Kidney capillary endothelial cell (primary cell): ENCODE data around the gene PUDP.
"Not testable (repeated sequence)": the region's sequence is repeated elsewhere in the genome, so short reads cannot be mapped to it uniquely, and the experiment has no call there.

Experiments used
- DNase-seq: peaks from one replicate; pipeline ENCODE4 v3.0.0-alpha.2; 2018; ENCODE audit warnings: low spot score

PUDP gene

DNA sequence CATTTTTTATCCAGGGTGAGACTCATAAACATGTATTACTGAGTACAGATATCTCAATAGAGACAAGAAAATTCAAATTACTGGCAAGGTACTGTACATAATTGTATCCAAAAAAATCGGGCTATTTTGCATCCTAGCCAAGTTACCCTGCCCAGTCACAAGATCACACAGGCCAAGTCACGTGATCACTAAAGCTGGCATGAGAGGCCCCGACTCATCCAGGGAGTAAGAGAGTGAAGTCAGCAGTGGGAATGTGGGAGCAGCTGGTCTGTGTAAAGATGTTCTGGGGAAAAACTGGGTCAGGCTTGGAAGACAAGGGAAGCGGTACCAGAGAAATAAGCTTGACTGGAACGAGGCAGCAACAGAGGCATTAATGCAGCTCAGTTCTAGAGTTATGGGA, 119.7 kb downstream of the PUDP start:
- DNase-seq = no peak

- no peak for DNase-seq
These were observed 120.9 kb downstream of the PUDP start for GRCh38 chrX:7027071-7027470.

DNA sequence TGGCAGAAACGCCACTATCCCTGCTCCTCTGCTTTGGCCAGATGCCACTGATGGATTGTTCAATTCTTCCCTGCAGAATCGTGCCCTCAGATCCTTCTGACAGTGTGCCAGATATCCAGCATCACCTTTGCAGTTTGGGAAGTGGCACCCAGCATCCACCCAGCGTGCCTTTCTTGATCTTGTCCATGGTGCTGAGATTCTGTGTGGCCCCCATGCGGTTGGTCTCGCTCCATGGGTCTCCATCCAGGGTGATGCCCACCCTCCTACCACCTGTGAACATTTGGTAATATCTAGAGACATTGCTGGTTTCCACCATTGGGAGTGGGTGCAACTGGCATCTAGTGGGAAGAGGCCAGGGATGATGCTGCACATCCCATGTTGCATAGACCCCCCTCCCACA, 121.6 kb downstream of the PUDP start:
- not testable (repeated sequence) for DNase-seq

DNA sequence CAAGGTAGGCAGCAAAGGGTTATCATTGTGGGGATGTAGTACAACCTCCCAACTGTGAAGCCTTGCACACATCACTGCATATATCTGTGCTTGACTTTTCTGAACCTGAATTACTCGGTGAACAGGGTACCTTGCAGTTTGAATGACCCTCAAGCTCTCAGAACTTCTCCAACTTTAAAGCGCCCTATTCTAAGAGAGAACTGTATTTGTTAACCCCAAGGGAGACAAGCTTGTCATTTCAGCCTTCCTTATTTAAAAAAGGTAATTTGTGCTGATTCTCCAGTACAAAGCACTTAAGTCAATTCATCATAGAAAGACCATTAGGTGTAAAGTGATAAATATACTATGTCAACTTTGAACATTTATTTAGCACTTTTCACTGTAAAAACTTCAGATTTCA, 122.5 kb downstream of the PUDP start:
- no peak for DNase-seq

DNA sequence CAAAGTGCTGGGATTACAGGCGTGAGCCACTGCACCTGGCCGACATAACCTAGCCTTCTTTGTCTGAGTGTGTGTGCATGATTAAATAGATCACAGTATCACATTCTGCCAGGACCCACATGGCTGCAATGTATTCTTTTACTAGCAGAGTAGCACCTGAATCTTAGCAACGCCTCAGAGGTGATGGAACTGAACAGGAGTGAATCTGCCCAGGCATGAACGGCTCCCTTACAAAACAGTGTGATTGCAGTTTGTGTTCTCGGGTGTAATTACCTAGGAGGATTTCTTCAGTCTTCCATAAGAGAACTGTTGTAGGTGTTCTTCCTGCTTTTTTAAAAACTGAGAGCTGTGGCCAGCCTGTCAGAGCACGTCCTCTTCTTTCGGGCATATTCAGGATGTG, 123.1 kb downstream of the PUDP start:
- DNase-seq = no peak

DNA sequence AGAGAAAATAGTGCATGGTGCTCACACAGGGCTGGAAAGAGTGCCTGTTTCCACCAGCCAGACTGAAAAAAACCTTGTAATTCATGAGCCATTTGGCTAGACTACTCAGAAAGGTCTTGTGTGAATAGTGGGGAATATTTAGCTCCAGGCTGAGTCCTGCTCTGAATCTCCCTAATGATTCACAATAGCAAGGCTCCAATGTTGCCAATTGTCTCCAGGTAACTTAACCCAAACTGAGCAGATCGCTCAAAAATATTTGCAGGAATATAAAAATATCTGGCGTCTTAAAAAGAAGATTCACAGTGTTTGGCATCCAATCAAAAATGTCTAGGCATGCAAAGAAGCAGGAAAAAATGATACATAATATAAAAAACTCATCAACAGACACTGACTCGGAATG, 125.0 kb downstream of the PUDP start:
- not testable (repeated sequence) for DNase-seq

- DNase-seq = no peak
These were observed 126.0 kb downstream of the PUDP start for GRCh38 chrX:7021991-7022390.

DNA sequence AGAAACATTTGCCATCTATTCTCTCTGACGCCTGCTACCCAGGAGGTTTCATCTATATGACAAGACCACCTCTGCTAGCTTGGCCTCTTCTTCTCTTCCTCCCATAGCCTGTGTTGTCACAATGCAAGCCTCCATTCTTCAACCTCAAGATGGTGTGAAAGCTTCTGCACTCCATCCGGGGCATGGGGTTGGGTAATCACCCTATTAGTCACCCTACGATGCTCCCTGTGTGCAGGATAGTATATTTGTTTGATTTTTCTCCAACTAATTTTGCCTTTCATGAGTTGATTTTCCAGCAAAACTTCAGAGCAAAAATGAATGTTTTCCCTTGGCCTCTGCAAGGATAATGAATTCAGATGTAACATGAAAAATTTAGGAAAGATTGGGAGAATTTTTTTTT, 128.4 kb downstream of the PUDP start:
- no peak for DNase-seq

DNA sequence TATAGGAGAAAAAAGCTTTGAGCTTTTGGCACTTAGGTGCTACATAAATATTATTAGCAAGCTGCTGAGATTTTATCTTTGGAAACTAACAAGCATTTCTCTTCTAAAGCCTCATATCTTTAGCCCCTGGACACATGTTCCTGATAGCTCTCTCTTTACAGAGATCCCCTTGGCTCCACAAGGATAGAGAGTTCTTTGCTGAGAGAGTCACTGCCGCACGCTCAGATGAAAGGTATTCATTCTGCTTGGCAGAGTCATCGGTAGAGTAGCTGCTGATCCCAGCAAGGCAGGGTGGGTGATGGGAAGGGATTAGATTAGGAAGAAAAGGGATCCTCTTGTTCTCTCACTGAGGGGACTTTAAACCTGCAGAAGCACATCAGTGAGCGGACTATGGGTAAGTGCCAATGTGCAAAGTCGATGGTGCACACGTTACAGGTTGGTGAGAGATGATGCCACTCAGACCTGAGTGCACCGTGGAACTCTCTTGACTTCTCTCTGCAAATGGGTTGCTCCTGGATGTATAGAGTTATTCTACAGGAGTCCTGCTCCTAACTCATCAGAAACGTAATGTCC, 135.6 kb downstream of the PUDP start:
- DNase-seq = not testable (repeated sequence)

DNA sequence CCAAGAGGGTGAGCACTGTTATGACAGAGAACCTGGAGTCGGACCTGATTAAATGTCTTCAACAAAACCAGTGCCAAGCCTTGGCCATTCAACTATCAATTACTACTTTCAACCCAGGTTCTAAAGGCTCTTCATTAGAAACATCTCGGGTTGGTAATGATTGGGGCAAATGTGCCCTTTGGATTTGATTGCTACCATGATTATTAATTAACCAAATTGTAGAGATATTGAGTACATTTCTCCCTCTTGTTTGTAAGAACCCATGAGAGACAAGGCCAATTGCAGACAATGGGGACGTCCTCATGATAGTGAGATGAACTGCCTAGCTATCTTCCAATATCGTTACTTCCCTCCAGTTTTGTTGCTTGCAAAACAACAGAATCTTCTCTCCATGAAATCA, 137.1 kb downstream of the PUDP start:
- DNase-seq = not testable (repeated sequence)

GRCh38 chrX:7007328-7007727, 140.6 kb downstream of the PUDP start:
- not testable (repeated sequence) for DNase-seq
